IMR-90 (cell line): ENCODE results near the gene DCUN1D5. TPM values are rescaled to one million over a fixed set of nuclear protein-coding genes. Genes with fewer than 3 reads are reported as not detected.

ENCODE experiments used
- ATAC-seq: fragments of 200-7000 bp; cut with Tn5 transposase; 2 replicates; pipeline ENCODE4 v1.9.1; 2020; ENCODE audit warnings: low read depth, mild to moderate bottlenecking, moderate library complexity
- BruUV-seq: library from RNA; stranded (reverse); fragments of 400-500 nt; replicated peaks from 2 replicates; lab custom pipeline; 2021; lab: Mats Ljungman, UMichigan
- CTCF ChIA-PET: fragments of 300-600 bp; formaldehyde crosslinking; extraction: SDS; loops from one replicate; lab custom pipeline; 2021; ENCODE audit warnings: antibody characterized with exemption; lab: Yijun Ruan, JAX
- POLR2A ChIA-PET: fragments of 300-600 bp; sonication (Branson Sonifier 250); formaldehyde crosslinking; loops from one replicate; lab custom pipeline; 2022; ENCODE audit warnings: antibody characterized with exemption; ENCODE audit not compliant: unreplicated experiment; lab: Charles Lee
- DNase-seq: peaks from one replicate; pipeline ENCODE4 v3.0.0; 2013
- H2AFZ ChIP-seq: replicated peaks from 2 replicates; pipeline ENCODE3; 2013; ENCODE audit warnings: low read length, mild to moderate bottlenecking; ENCODE audit not compliant: poor library complexity
- H2AK5ac ChIP-seq: 2 replicates; pipeline ENCODE4 v1.6.1; 2013; ENCODE audit warnings: low read depth, low read length, inconsistent platforms
- H2AK9ac ChIP-seq: replicated peaks from 2 replicates; pipeline ENCODE3; 2013; ENCODE audit warnings: mild to moderate bottlenecking, low read depth, low read length, moderate library complexity; ENCODE audit not compliant: poor library complexity
- H2BK120ac ChIP-seq: 2 replicates; pipeline ENCODE4 v1.6.1; 2013; ENCODE audit warnings: low read depth, low read length, inconsistent platforms
- H2BK15ac ChIP-seq: 3 replicates; pipeline ENCODE4 v1.6.1; 2013; ENCODE audit warnings: low read depth, low read length, inconsistent platforms
- H2BK20ac ChIP-seq: 2 replicates; pipeline ENCODE4 v1.6.1; 2013; ENCODE audit warnings: low read depth, mild to moderate bottlenecking, inconsistent platforms, low read length, moderate library complexity
- H2BK5ac ChIP-seq: 2 replicates; pipeline ENCODE4 v1.6.1; 2013; ENCODE audit warnings: mild to moderate bottlenecking, low read depth, low read length, inconsistent platforms; ENCODE audit not compliant: poor library complexity, severe bottlenecking
- H3K14ac ChIP-seq: replicated peaks from 2 replicates; pipeline ENCODE4 v1.6.1; 2013; ENCODE audit warnings: low read depth, low read length, inconsistent platforms
- H3K18ac ChIP-seq: 2 replicates; pipeline ENCODE4 v1.6.1; 2013; ENCODE audit warnings: low read depth, low read length, control low read depth
- H3K23ac ChIP-seq: 2 replicates; pipeline ENCODE4 v1.6.1; 2013; ENCODE audit warnings: low read depth, low read length, inconsistent platforms
- H3K27ac ChIP-seq: 2 replicates; pipeline ENCODE4 v1.5.1; 2013; ENCODE audit warnings: mild to moderate bottlenecking, control low read depth, low read length; ENCODE audit not compliant: insufficient read depth
- H3K27me3 ChIP-seq: 2 replicates; pipeline ENCODE4 v1.6.1; 2013; ENCODE audit warnings: low read length; ENCODE audit not compliant: control insufficient read depth, insufficient read depth
- H3K36me3 ChIP-seq: 2 replicates; pipeline ENCODE4 v1.6.1; 2013; ENCODE audit warnings: low read length, mixed read lengths; ENCODE audit not compliant: control insufficient read depth, insufficient read depth
- H3K4ac ChIP-seq: 2 replicates; pipeline ENCODE4 v1.6.1; 2013; ENCODE audit warnings: low read depth, low read length, inconsistent platforms
- H3K4me1 ChIP-seq: 2 replicates; pipeline ENCODE4 v1.6.1; 2013; ENCODE audit warnings: low read length, mixed read lengths; ENCODE audit not compliant: control insufficient read depth, insufficient read depth
- H3K4me2 ChIP-seq: 2 replicates; pipeline ENCODE4 v1.6.1; 2013; ENCODE audit warnings: low read depth, mild to moderate bottlenecking, control low read depth, low read length, moderate library complexity
- H3K4me3 ChIP-seq: 2 replicates; pipeline ENCODE4 v1.5.1; 2013; ENCODE audit warnings: low read depth, mild to moderate bottlenecking, control low read depth, low read length, moderate library complexity; ENCODE audit not compliant: insufficient read depth
- H3K56ac ChIP-seq: 2 replicates; pipeline ENCODE4 v1.6.1; 2013; ENCODE audit warnings: low read length, inconsistent platforms; ENCODE audit not compliant: insufficient read depth; ENCODE audit errors: extremely low read depth
- H3K79me1 ChIP-seq, 2 experiments: 2 replicates each; pipeline ENCODE4 v1.6.1; 2013; ENCODE audit warnings: low read length in 2 of 2, inconsistent platforms in 1 of 2, low read depth in 1 of 2
- H3K9ac ChIP-seq: 2 replicates; pipeline ENCODE4 v1.6.1; 2013; ENCODE audit warnings: low read depth, low read length, control low read depth
- H3K9me1 ChIP-seq: 2 replicates; pipeline ENCODE4 v1.6.1; 2013; ENCODE audit warnings: low read length, inconsistent platforms; ENCODE audit not compliant: insufficient read depth
- H3K9me3 ChIP-seq: 2 replicates; pipeline ENCODE4 v1.6.1; 2013; ENCODE audit warnings: low read length; ENCODE audit not compliant: control insufficient read depth, insufficient read depth
- H4K20me1 ChIP-seq: 2 replicates; pipeline ENCODE4 v1.6.1; 2013; ENCODE audit warnings: low read length, inconsistent platforms; ENCODE audit not compliant: insufficient read depth
- H4K5ac ChIP-seq: 2 replicates; pipeline ENCODE4 v1.6.1; 2013; ENCODE audit warnings: mild to moderate bottlenecking, low read depth, low read length, control low read depth
- H4K8ac ChIP-seq, 2 experiments: 2 replicates each; pipeline ENCODE4 v1.6.1; 2013; ENCODE audit warnings: low read depth in 2 of 2, low read length in 2 of 2, control low read depth in 1 of 2, inconsistent platforms in 1 of 2
- H4K91ac ChIP-seq: 2 replicates; pipeline ENCODE4 v1.6.1; 2013; ENCODE audit warnings: low read depth, low read length, inconsistent platforms; ENCODE audit not compliant: insufficient read depth
- BHLHE40 ChIP-seq: fragments of 150-350 bp; IDR thresholded peaks from 2 replicates; pipeline ENCODE4 v1.6.1; 2016; ENCODE audit warnings: mild to moderate bottlenecking, low read depth, low read length
- CHD1 ChIP-seq: IDR thresholded peaks from 2 replicates; pipeline ENCODE4 v1.6.1; 2012; ENCODE audit warnings: low read depth, low read length, improper control_type of control experiment
- FOS ChIP-seq: fragments of 150-350 bp; IDR thresholded peaks from 2 replicates; pipeline ENCODE4 v1.6.1; 2016; ENCODE audit warnings: low read depth, low read length
- MAFK ChIP-seq: IDR thresholded peaks from 2 replicates; pipeline ENCODE4 v1.6.1; 2012; ENCODE audit warnings: low read depth, low read length, improper control_type of control experiment
- MAZ ChIP-seq: IDR thresholded peaks from 2 replicates; pipeline ENCODE4 v1.6.1; 2012; ENCODE audit warnings: low read depth, mild to moderate bottlenecking, low read length, improper control_type of control experiment, moderate library complexity, borderline replicate concordance
- MXI1 ChIP-seq: IDR thresholded peaks from 2 replicates; pipeline ENCODE4 v1.6.1; 2012; ENCODE audit warnings: low read depth, mild to moderate bottlenecking, low read length, moderate library complexity, borderline replicate concordance
- NFE2L2 ChIP-seq: fragments of 150-350 bp; IDR thresholded peaks from 2 replicates; pipeline ENCODE4 v1.6.1; 2016; ENCODE audit warnings: low read depth, mild to moderate bottlenecking, low read length
- POLR2A ChIP-seq: IDR thresholded peaks from 2 replicates; pipeline ENCODE4 v1.6.1; 2012; ENCODE audit warnings: mild to moderate bottlenecking, low read depth, low read length
- RAD21 ChIP-seq: IDR thresholded peaks from 2 replicates; pipeline ENCODE4 v1.6.1; 2012; ENCODE audit warnings: low read length, improper control_type of control experiment
- RCOR1 ChIP-seq: IDR thresholded peaks from 2 replicates; pipeline ENCODE4 v1.6.1; 2012; ENCODE audit warnings: mild to moderate bottlenecking, low read length, improper control_type of control experiment; ENCODE audit not compliant: insufficient replicate concordance
- SMC3 ChIP-seq: fragments of 150-350 bp; IDR thresholded peaks from 2 replicates; pipeline ENCODE4 v1.6.1; 2016; ENCODE audit warnings: low read depth, mild to moderate bottlenecking, antibody characterized with exemption, low read length, moderate library complexity
- USF2 ChIP-seq: fragments of 150-350 bp; IDR thresholded peaks from 2 replicates; pipeline ENCODE4 v1.6.1; 2017; ENCODE audit warnings: mild to moderate bottlenecking, antibody characterized with exemption, low read length, low read depth
- WGBS, 2 experiments: methylation state at CpG; one replicate each; pipeline versions ENCODE4 v1.1.5 to v1.1.7; 2013; ENCODE audit warnings: missing lambda C conversion rate in 2 of 2; ENCODE audit not compliant: insufficient read length in 1 of 2; ENCODE audit errors: extremely low coverage in 2 of 2; 5-methylcytosine and 5-hydroxymethylcytosine counted together
- dilution Hi-C: fragments of 300-500 bp; cut with HindIII; formaldehyde crosslinking; loops from one replicate; pipeline ENCODE4 v1.14.3; 2018; ENCODE audit warnings: low sequenced_read_pairs; ENCODE audit not compliant: unreplicated experiment
- in situ Hi-C: fragments of 300-500 bp; cut with MboI; formaldehyde crosslinking; loops from 3 replicates; pipeline ENCODE4 v1.14.3; 2019; ENCODE audit warnings: low sequenced_read_pairs, inconsistent platforms, mixed read lengths
- intact Hi-C: fragments of 100-400 bp; cut with micrococcal nuclease; formaldehyde crosslinking; loops from 2 replicates; pipeline ENCODE4 v1.10.0; 2022
- polyA plus RNA-seq, 3 experiments: library from polyadenylated mRNA; depleted of rRNA; stranded (reverse); fragments of >200 nt; gene quantifications; 2 replicates each; pipeline ENCODE4 v1.2.3, GENCODE V29; 2012; ENCODE audit warnings: low replicate concordance in 1 of 3
- total RNA-seq: library from RNA; depleted of rRNA; stranded (reverse); fragments of >200 nt; gene quantifications from 2 replicates; pipeline ENCODE4 v1.2.3, GENCODE V29; 2012
- TF ChIP-seq, protein P1 (sequence below): conservative IDR thresholded peaks from 2 replicates; pipeline ENCODE4 v1.5.1; 2012; ENCODE audit warnings: mild to moderate bottlenecking, low read depth, low read length, improper control_type of control experiment

The DCUN1D5 gene
- total and polyA plus RNA-seq, 2 of the 4 experiments (the other 2 are of a cell fraction), result 47.8 to 58.3 TPM

GRCh38 chr11:103076361-103076760, 15.6 kb downstream of the DCUN1D5 start:
- H2AK5ac ChIP-seq, result no peak overlapping the region
- H2BK20ac ChIP-seq, result no peak overlapping the region
- H2AK9ac ChIP-seq, result no peak overlapping the region
- H2AFZ ChIP-seq, result no peak overlapping the region
- TF ChIP-seq RCOR1 (no peak), SMC3 (no peak), RAD21 (no peak), MAZ (no peak), USF2 (no peak), CHD1 (no peak), FOS (no peak), NFE2L2 (no peak), MAFK (no peak), POLR2A (no peak), MXI1 (no peak), BHLHE40 (no peak)
- TF ChIP-seq, protein P1, sequence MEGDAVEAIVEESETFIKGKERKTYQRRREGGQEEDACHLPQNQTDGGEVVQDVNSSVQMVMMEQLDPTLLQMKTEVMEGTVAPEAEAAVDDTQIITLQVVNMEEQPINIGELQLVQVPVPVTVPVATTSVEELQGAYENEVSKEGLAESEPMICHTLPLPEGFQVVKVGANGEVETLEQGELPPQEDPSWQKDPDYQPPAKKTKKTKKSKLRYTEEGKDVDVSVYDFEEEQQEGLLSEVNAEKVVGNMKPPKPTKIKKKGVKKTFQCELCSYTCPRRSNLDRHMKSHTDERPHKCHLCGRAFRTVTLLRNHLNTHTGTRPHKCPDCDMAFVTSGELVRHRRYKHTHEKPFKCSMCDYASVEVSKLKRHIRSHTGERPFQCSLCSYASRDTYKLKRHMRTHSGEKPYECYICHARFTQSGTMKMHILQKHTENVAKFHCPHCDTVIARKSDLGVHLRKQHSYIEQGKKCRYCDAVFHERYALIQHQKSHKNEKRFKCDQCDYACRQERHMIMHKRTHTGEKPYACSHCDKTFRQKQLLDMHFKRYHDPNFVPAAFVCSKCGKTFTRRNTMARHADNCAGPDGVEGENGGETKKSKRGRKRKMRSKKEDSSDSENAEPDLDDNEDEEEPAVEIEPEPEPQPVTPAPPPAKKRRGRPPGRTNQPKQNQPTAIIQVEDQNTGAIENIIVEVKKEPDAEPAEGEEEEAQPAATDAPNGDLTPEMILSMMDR, result no peak
- ChIA-PET POLR2A (no interaction called here), CTCF (interaction anchor here (0.6 kb wide), 1 partner anchor 40 kb away, joined by 3 read pairs; no protein-coding TSS in a partner anchor)
- H3K4me2 ChIP-seq, result no peak overlapping the region
- no peak overlapping the region for H3K23ac ChIP-seq
- in situ Hi-C loops, result no loop called here
- no peak overlapping the region for H4K8ac ChIP-seq
- H3K4me1 ChIP-seq, result no peaks in the 10 kb centered on the region
- H3K4me3 ChIP-seq, result no peak overlapping the region
- no peaks in the 10 kb centered on the region for H3K27me3 ChIP-seq
- H2BK120ac ChIP-seq, result no peak overlapping the region
- H4K91ac ChIP-seq, result no peak overlapping the region
- ATAC-seq (no peak), DNase-seq (no peak)
- no peak overlapping the region for H3K18ac ChIP-seq
- H3K79me1 ChIP-seq, result peaks cover 16 to 43% of the 10 kb centered on the region in 2 experiments
- H3K56ac ChIP-seq, result no peak overlapping the region
- no peaks in the 10 kb centered on the region for H3K9me3 ChIP-seq
- no peak overlapping the region for H2BK15ac ChIP-seq
- H3K9me1 ChIP-seq, result no peaks in the 10 kb centered on the region
- no CpG with 5 or more reads among the region's 3 CpGs for WGBS, 2 experiments
- H4K5ac ChIP-seq, result no peak overlapping the region
- no peak overlapping the region for H3K9ac ChIP-seq
- H4K20me1 ChIP-seq, result peaks cover 7% of the 10 kb centered on the region; the same call in 1 of the 2 replicates
- intact Hi-C loops, result no loop called here
- no peak overlapping the region for H3K4ac ChIP-seq
- no peak overlapping the region for H3K14ac ChIP-seq
- H3K36me3 ChIP-seq, result peaks cover 23% of the 10 kb centered on the region
- H2BK5ac ChIP-seq, result no peak overlapping the region
- dilution Hi-C loops, result no loop called here
- BruUV-seq, result no TSS peak
- H3K27ac ChIP-seq, result no peak overlapping the region
